HepG2 (cell line): Measurements from ENCODE around the gene GATD1. TPM values are rescaled to one million over a fixed set of nuclear protein-coding genes. Genes with fewer than 3 reads are reported as not detected.

Experiments
- AGO1 ChIP-seq: fragments of 200-400 bp; formaldehyde crosslinking; IDR thresholded peaks from 2 replicates; pipeline ENCODE4 v1.6.1; 2017; ENCODE audit warnings: mild to moderate bottlenecking, low read depth, low read length, moderate library complexity; ENCODE audit not compliant: poor library complexity, severe bottlenecking
- ARID3A ChIP-seq: IDR thresholded peaks from 2 replicates; pipeline ENCODE4 v1.6.1; 2012; ENCODE audit warnings: low read depth, low read length, improper control_type of control experiment
- EZH2 ChIP-seq: conservative IDR thresholded peaks from 2 replicates; pipeline ENCODE4 v1.6.1; 2012; ENCODE audit warnings: mild to moderate bottlenecking, low read depth, low read length, moderate library complexity
- HNRNPH1 ChIP-seq: fragments of 200-400 bp; formaldehyde crosslinking; optimal IDR thresholded peaks from 2 replicates; pipeline ENCODE3; 2017; ENCODE audit warnings: mild to moderate bottlenecking, low read depth, low read length
- HNRNPL ChIP-seq: fragments of 200-400 bp; formaldehyde crosslinking; IDR thresholded peaks from 2 replicates; pipeline ENCODE4 v1.6.1; 2017; ENCODE audit warnings: mild to moderate bottlenecking, low read depth, low read length
- LCORL ChIP-seq, 2 experiments: fragments of 450-650 bp in 1 of 2; sonication (generic) in 1 of 2; formaldehyde crosslinking in 1 of 2; IDR thresholded peaks; 2 replicates each; pipeline versions ENCODE4 v1.5.0 to v1.6.1; 2017 to 2020; ENCODE audit warnings: antibody characterized with exemption in 1 of 2, missing genetic modification reagents in 1 of 2
- MYPOP ChIP-seq: sonication (generic); formaldehyde crosslinking; IDR thresholded peaks from 2 replicates; pipeline ENCODE4 v1.8.1; 2023; ENCODE audit warnings: mild to moderate bottlenecking, moderate library complexity, missing genetic modification reagents
- NFIB ChIP-seq: sonication (generic); formaldehyde crosslinking; IDR thresholded peaks from 2 replicates; pipeline ENCODE4 v1.9.0; 2021; ENCODE audit warnings: missing genetic modification reagents, mild to moderate bottlenecking, borderline replicate concordance
- SETDB1 ChIP-seq: sonication (generic); formaldehyde crosslinking; IDR thresholded peaks from 2 replicates; pipeline ENCODE4 v1.5.1; 2020; ENCODE audit warnings: missing genetic modification reagents, mild to moderate bottlenecking, borderline replicate concordance
- SRSF1 ChIP-seq: fragments of 200-400 bp; formaldehyde crosslinking; optimal IDR thresholded peaks from 2 replicates; pipeline ENCODE3; 2017; ENCODE audit warnings: mild to moderate bottlenecking, low read depth, low read length, moderate library complexity
- SRY ChIP-seq: sonication (generic); formaldehyde crosslinking; IDR thresholded peaks from 2 replicates; pipeline ENCODE4 v1.8.0; 2022; ENCODE audit warnings: mild to moderate bottlenecking, missing genetic modification reagents
- TBX3 ChIP-seq: fragments of 450-650 bp; IDR thresholded peaks from 2 replicates; pipeline ENCODE4 v1.6.1; 2017; ENCODE audit warnings: antibody characterized with exemption, mild to moderate bottlenecking, inconsistent platforms, borderline replicate concordance
- USF2 ChIP-seq, 2 experiments: sonication (generic) in 1 of 2; formaldehyde crosslinking in 1 of 2; IDR thresholded peaks; 2 replicates each; pipeline versions ENCODE4 v1.5.1 to v1.6.1; 2011 to 2020; ENCODE audit warnings: borderline replicate concordance in 1 of 2, low read depth in 1 of 2, low read length in 1 of 2, mild to moderate bottlenecking in 1 of 2, missing genetic modification reagents in 1 of 2, moderate library complexity in 1 of 2
- ZBTB25 ChIP-seq: IDR thresholded peaks from 2 replicates; pipeline ENCODE4 v1.6.1; 2018; ENCODE audit warnings: missing genetic modification reagents
- ZBTB8A ChIP-seq: sonication (generic); formaldehyde crosslinking; IDR thresholded peaks from 2 replicates; pipeline ENCODE4 v1.4.0; 2020; ENCODE audit warnings: mild to moderate bottlenecking, low read depth, missing genetic modification reagents, borderline replicate concordance
- ZKSCAN5 ChIP-seq: sonication (generic); formaldehyde crosslinking; IDR thresholded peaks from 2 replicates; pipeline ENCODE4 v1.5.1; 2020; ENCODE audit warnings: mild to moderate bottlenecking, missing genetic modification reagents
- ZNF260 ChIP-seq: sonication (generic); formaldehyde crosslinking; IDR thresholded peaks from 2 replicates; pipeline ENCODE4 v1.4.0; 2020; ENCODE audit warnings: missing genetic modification reagents, low read depth, mild to moderate bottlenecking, borderline replicate concordance
- ZNF34 ChIP-seq: sonication (generic); formaldehyde crosslinking; IDR thresholded peaks from 2 replicates; pipeline ENCODE4 v1.4.0; 2020; ENCODE audit warnings: mild to moderate bottlenecking, missing genetic modification reagents, borderline replicate concordance
- ZNF44 ChIP-seq: sonication (generic); formaldehyde crosslinking; IDR thresholded peaks from 2 replicates; pipeline ENCODE4 v1.5.1; 2020; ENCODE audit warnings: mild to moderate bottlenecking, missing genetic modification reagents
- ZNF589 ChIP-seq: sonication (generic); formaldehyde crosslinking; conservative IDR thresholded peaks from 2 replicates; pipeline ENCODE4 v1.8.0; 2022; ENCODE audit warnings: mild to moderate bottlenecking, moderate library complexity, missing genetic modification reagents
- ZNF782 ChIP-seq: sonication (generic); formaldehyde crosslinking; IDR thresholded peaks from 2 replicates; pipeline ENCODE4 v1.4.0; 2020; ENCODE audit warnings: missing genetic modification reagents, mild to moderate bottlenecking, borderline replicate concordance
- ZNF800 ChIP-seq: sonication (generic); formaldehyde crosslinking; IDR thresholded peaks from 2 replicates; pipeline ENCODE4 v1.4.0; 2020; ENCODE audit warnings: missing genetic modification reagents
- polyA plus RNA-seq, 8 experiments: library from polyadenylated mRNA; depleted of rRNA in 3 of 8; stranded (reverse) in 7 of 8; unstranded in 1 of 8; fragments of >200 nt; fragmentation: Illumina TruSeq in 4 of 8; extraction: Trizol in 4 of 8; gene quantifications; 2 replicates each; pipeline versions ENCODE4 v1.2.1 to v1.2.3, GENCODE V29; 2011 to 2016; ENCODE audit warnings: low read depth in 4 of 8, missing spikeins in 1 of 8, mixed read lengths in 1 of 8; ENCODE audit not compliant: insufficient read depth in 1 of 8
- total RNA-seq, 5 experiments: library from RNA; depleted of rRNA; stranded (reverse); fragments of >200 nt; fragmentation: Illumina TruSeq; extraction: Trizol; gene quantifications; 2 replicates each; pipeline ENCODE4 v1.2.3, GENCODE V29; 2016; ENCODE audit warnings: low read depth in 1 of 5

GATD1 gene
- total and polyA plus RNA-seq, 2 of the 13 experiments (the other 11 are each of a cell fraction or from before 2014, with no cell fraction given), result 31.3 to 60.5 TPM

GRCh38 chr11:748007-748359, 29.3 kb downstream of the GATD1 start (continued):
- no peak for TF ChIP-seq ZNF800 (CRISPR knock-in tag)
- no peak for TF ChIP-seq LCORL (IDR thresholded peaks at IDR 0.05)
- no peak for TF ChIP-seq LCORL (CRISPR knock-in tag; IDR thresholded peaks at IDR 0.05)
- TF ChIP-seq ARID3A, result no peak
- TF ChIP-seq ZBTB8A (CRISPR knock-in tag), result no peak
- TF ChIP-seq SRY, result no peak
- 0 out of 2 replicates have a peak, but pooled peaks have one; percentile 6 for TF ChIP-seq ZNF589 (CRISPR knock-in tag)
- no peak for TF ChIP-seq ZNF260 (CRISPR knock-in tag)
- TF ChIP-seq TBX3, result no peak
- no peak for TF ChIP-seq ZBTB25 (CRISPR knock-in tag)
- no peak for TF ChIP-seq SRSF1
- peak; percentile 92; the same call in 1 of the 2 replicates for TF ChIP-seq HNRNPL
- TF ChIP-seq HNRNPH1, result no peak
- no peak for TF ChIP-seq ZKSCAN5 (CRISPR knock-in tag)
- TF ChIP-seq USF2 (IDR thresholded peaks at IDR 0.05; ENCODE audit: low read depth, low read length), result no peak
- TF ChIP-seq USF2 (CRISPR knock-in tag; IDR thresholded peaks at IDR 0.05; ENCODE audit: borderline replicate concordance), result no peak
- peak; percentile 11 for TF ChIP-seq AGO1
- TF ChIP-seq NFIB (CRISPR knock-in tag), result no peak
- 0 out of 2 replicates have a peak, but pooled peaks have one; percentile 6 for TF ChIP-seq ZNF44 (CRISPR knock-in tag)
- no peak for TF ChIP-seq MYPOP (CRISPR knock-in tag)
- no peak for TF ChIP-seq ZNF34 (CRISPR knock-in tag)
- TF ChIP-seq EZH2, result no peak
- no peak for TF ChIP-seq ZNF782 (CRISPR knock-in tag)
- TF ChIP-seq SETDB1 (CRISPR knock-in tag), result no peak
